Naive thymus-derived CD8-positive, alpha-beta T cell (primary cell): ENCODE measurements around the gene MAP2K3. TPM values are rescaled to one million over a fixed set of nuclear protein-coding genes. Genes with fewer than 3 reads are reported as not detected.
"Not testable (repeated sequence)": the region's sequence is repeated elsewhere in the genome, so short reads cannot be mapped to it uniquely, and the experiment has no call there.

Experiments used
- ATAC-seq, 2 donors: fragments of 150-1000 bp; cut with Tn5 transposase in 1 of 2; sonication (Bioruptor Pico), chemical (Tn5 transposase) in 1 of 2; 1 replicate in 1 of 2; 2 replicates in 1 of 2; pipeline ENCODE4 v1.10.0; 2021; ENCODE audit warnings: mild to moderate bottlenecking in 2 of 2, moderate library complexity in 2 of 2
- POLR2A ChIA-PET: fragments of 350-600 bp; sonication (Branson Sonifier 250); formaldehyde crosslinking; loops from one replicate; lab custom pipeline; 2021; ENCODE audit warnings: antibody characterized with exemption; lab: Charles Lee
- DNase-seq, 10 donors: peaks; one replicate each; pipeline versions ENCODE4 v3.0.0 to v3.0.0-alpha.2; 2020 to 2022
- H3K27ac Mint-ChIP-seq, 10 donors: one replicate each; pipeline ENCODE4 v1.8.0; 2020 to 2022; ENCODE audit warnings: mild to moderate bottlenecking in 10 of 10, mixed read lengths in 10 of 10, moderate library complexity in 4 of 10, inconsistent platforms in 1 of 10
- H3K27me3 Mint-ChIP-seq, 5 donors: one replicate each; pipeline ENCODE4 v1.8.0; 2021 to 2022; ENCODE audit warnings: mixed read lengths in 5 of 5
- H3K36me3 Mint-ChIP-seq, 3 donors: one replicate each; pipeline ENCODE4 v1.8.0; 2020 to 2022; ENCODE audit warnings: mixed read lengths in 3 of 3, mild to moderate bottlenecking in 2 of 3, inconsistent platforms in 1 of 3
- H3K4me1 Mint-ChIP-seq, 4 donors: one replicate each; pipeline ENCODE4 v1.8.0; 2021 to 2022; ENCODE audit warnings: mixed read lengths in 4 of 4
- H3K4me3 Mint-ChIP-seq, 10 donors: one replicate each; pipeline ENCODE4 v1.8.0; 2020 to 2022; ENCODE audit warnings: mild to moderate bottlenecking in 10 of 10, mixed read lengths in 10 of 10, moderate library complexity in 6 of 10, inconsistent platforms in 1 of 10
- H3K9me3 Mint-ChIP-seq, 9 donors: one replicate each; pipeline ENCODE4 v1.8.0; 2020 to 2022; ENCODE audit warnings: mixed read lengths in 9 of 9, mild to moderate bottlenecking in 3 of 9, inconsistent platforms in 1 of 9, moderate library complexity in 1 of 9
- polyA plus RNA-seq, 3 donors: library from polyadenylated mRNA; unstranded; fragments of 300-500 nt; fragmentation: Illumina TruSeq; gene quantifications; one replicate each; pipeline ENCODE4 v1.2.3, GENCODE V29; 2021
- total RNA-seq, 8 experiments: library from RNA in 2 of 8; stranded (reverse) in 2 of 8; gene quantifications; one replicate each; pipeline ENCODE4 v1.2.3 and lab custom pipeline; 2021 to 2026

Gene MAP2K3
- total and polyA plus RNA-seq, 5 experiments from 2014 or later = 39.4 to 69.4 (median 49.0) TPM

- Mint-ChIP-seq H3K27ac (peak overlapping the region in 2 of 10 donors; percentile 41 to 53), H3K9me3 (peaks cover 0 to 30% (median 0%) of the 10 kb centered on the region in 9 donors), H3K27me3 (no peaks in the 10 kb centered on the region), H3K36me3 (peaks cover 0 to 65% (median 6%) of the 10 kb centered on the region in 3 donors), H3K4me3 (no peak overlapping the region), H3K4me1 (peaks cover 0 to 4% (median 0%) of the 10 kb centered on the region in 4 donors)
- POLR2A ChIA-PET = no interaction called here
- DNase-seq (peak in 1 of 10 donors; percentile 52), ATAC-seq (no peak)
Measured at GRCh38 chr17:21302711-21303425, 18.4 kb downstream of the MAP2K3 start.

- H3K27ac Mint-ChIP-seq = no peak overlapping the region
- no peaks in the 10 kb centered on the region for H3K27me3 Mint-ChIP-seq
- DNase-seq (peak in 1 of 10 donors; percentile 61), ATAC-seq (no peak)
- no peak overlapping the region for H3K4me3 Mint-ChIP-seq
- POLR2A ChIA-PET = no interaction called here
- H3K4me1 Mint-ChIP-seq = peaks cover 0 to 2% (median 0%) of the 10 kb centered on the region in 4 donors
- peaks cover 0 to 70% (median 10%) of the 10 kb centered on the region in 3 donors for H3K36me3 Mint-ChIP-seq
- peaks cover 0 to 29% (median under 1%) of the 10 kb centered on the region in 9 donors for H3K9me3 Mint-ChIP-seq
Measured at GRCh38 chr17:21303441-21304065, 19.0 kb downstream of the MAP2K3 start.

DNA sequence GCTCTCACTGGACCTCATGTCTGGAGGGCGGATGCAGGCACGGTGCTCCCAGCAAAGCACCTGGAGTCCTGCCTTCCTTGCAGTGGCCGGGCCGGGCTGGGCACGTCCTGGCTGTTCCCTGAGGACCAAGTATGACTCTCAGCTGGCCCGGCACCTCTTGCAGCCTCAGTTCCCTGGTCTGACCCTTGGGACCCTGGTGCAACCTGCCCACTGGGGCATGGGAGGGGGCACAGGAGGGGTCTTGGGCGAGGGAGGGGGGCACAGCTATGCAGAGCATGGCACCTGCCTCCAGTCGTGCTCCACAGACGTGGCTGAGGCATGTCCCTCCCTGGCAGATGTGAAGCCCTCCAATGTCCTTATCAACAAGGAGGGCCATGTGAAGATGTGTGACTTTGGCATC is 19.6 kb downstream of the MAP2K3 start:
- Mint-ChIP-seq H3K4me1 (no peaks in the 10 kb centered on the region), H3K27me3 (no peaks in the 10 kb centered on the region), H3K4me3 (no peak overlapping the region), H3K36me3 (peaks cover 5 to 70% (median 16%) of the 10 kb centered on the region in 3 donors), H3K27ac (no peak overlapping the region), H3K9me3 (peaks cover 0 to 29% (median 3%) of the 10 kb centered on the region in 9 donors)
- ATAC-seq (no peak), DNase-seq (peak in 1 of 10 donors; percentile 59)
- POLR2A ChIA-PET = no interaction called here

DNA sequence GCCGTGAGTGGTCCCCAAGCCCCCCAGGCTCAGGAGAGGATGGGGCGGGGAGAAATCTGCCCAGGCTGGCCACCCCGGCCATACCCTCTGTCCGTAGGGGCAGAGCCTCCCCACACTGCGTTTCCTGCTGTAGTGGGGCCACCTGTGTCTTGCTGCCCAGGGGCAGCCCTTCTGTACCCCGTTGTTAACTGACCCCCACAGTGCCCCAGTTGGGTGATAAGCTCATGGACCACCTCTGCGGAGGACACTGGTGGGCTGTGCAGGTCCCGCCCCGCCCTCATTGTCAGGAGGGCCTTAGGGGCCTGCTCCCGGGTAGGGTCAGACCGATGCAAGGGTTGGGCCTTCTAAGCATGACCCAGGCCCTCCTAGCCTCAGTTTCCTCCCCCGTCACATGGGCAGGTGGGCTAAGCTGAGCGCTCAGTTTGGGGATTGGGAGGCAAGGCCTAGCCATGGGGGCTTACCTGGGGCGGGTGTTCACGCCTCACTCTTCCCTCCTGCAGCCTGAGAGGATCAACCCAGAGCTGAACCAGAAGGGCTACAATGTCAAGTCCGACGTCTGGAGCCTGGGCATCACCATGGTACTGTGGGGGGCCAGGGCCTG is 20.1 kb downstream of the MAP2K3 start:
- H3K27me3 Mint-ChIP-seq, H3K4me1 Mint-ChIP-seq, POLR2A ChIA-PET, H3K27ac Mint-ChIP-seq, ATAC-seq, H3K4me3 Mint-ChIP-seq: not testable (repeated sequence)
- H3K9me3 Mint-ChIP-seq = peaks cover 0 to 30% (median 3%) of the 10 kb centered on the region in 9 donors
- H3K36me3 Mint-ChIP-seq = peaks cover 5 to 68% (median 17%) of the 10 kb centered on the region in 3 donors
- peak in 1 of 10 donors; percentile 64 for DNase-seq

DNA sequence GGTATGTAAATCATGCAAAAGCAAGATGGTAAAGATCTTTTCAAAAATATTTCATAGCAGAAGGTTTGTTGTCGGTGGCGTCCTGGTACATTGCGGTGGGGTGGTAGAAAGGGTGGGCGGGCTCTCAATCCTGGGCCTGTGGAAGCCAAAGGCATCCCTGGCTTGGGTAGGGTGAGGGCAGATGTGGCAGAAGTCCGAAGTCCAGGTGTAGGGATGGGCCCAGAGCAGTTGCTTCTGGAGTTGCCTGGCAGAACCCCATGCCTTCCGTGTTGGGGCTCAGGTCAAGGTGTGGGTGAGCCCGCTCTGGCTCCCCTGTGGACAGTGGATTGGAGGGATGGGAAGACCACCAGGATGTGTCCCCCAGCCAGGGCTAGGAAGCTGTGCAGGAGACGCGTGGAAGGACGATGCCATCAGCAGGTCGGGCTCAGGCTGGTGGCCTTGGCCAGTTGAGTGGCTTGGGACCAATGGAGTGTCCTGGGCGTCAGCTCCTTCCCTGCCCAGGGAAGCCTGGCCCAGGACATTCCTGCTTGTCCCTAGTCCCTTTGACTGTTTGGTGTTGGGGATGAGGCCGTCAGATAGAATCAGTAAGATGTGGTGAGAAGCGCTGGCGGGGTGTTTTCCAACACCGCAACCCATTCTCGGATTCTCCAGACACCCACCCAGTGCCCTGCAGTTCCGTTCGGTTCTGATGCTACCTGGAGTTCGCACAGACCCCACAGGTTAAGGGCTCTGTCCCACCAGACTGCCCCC is 21.1 kb downstream of the MAP2K3 start:
- peak in 1 of 10 donors; percentile 55 for DNase-seq
- H3K27me3 Mint-ChIP-seq, POLR2A ChIA-PET, ATAC-seq, H3K4me3 Mint-ChIP-seq, H3K4me1 Mint-ChIP-seq: not testable (repeated sequence)
- peaks cover 5 to 68% (median 15%) of the 10 kb centered on the region in 3 donors for H3K36me3 Mint-ChIP-seq
- H3K9me3 Mint-ChIP-seq = peaks cover 0 to 30% (median 3%) of the 10 kb centered on the region in 9 donors
- H3K27ac Mint-ChIP-seq = peak overlapping the region in 2 of 10 donors; percentile 48 to 56

DNA sequence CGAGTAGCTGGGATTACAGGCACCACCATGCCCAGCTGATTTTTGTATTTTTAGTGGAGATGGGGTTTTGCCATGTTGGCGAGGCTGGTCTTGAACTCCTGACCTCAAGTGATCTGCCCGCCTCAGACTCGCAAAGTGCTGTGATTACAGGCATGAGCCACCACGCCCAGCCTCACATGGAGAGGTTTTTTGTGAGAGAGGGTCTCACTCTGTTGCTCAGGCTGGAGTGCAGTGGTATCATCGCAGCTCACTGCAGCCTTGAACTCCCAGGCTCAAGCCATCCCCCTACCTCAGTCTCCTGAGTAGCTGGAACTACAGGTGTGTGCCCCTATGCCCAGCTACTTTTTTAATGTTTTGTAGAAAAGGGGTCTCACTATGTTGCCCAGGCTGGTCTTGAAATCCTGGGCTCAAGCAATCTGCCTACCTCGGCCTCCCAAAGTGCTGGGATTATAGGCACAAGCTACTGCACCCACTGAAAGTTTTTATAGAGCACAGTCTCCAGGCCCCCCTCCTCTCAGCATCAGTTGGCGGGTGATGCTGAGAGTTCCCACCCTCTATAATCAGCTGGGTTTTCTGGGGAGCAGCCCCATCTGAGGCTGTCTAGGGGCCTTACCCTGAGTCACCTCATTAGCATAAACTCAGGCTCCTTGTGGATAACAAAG is 22.2 kb downstream of the MAP2K3 start:
- not testable (repeated sequence) for H3K4me1 Mint-ChIP-seq, DNase-seq
- H3K36me3 Mint-ChIP-seq = peaks cover 5 to 61% (median 15%) of the 10 kb centered on the region in 3 donors

DNA sequence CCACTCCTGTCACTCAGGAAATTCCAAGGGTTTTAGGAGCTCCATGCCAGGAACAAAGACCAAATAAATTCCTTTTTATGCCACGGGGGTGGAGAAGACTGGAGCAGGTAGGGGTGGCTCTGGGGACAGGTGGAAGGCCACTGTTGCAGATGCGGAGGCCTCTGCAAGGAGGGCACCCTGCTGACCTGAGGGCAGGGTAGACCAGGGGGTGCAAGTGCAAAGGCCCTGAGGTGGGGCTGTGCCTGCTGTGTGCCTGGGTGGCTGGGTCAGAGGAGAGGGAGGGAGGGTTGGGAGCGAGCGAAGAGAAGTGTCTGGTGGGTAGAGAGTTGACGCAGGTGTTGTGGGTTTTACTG is 22.7 kb downstream of the MAP2K3 start:
- H3K4me1 Mint-ChIP-seq, POLR2A ChIA-PET, H3K27me3 Mint-ChIP-seq, H3K27ac Mint-ChIP-seq, ATAC-seq: not testable (repeated sequence)
- Mint-ChIP-seq H3K4me3 (peak overlapping the region in 1 of 10 donors; percentile 4), H3K9me3 (peaks cover 0 to 25% (median 0%) of the 10 kb centered on the region in 9 donors), H3K36me3 (peaks cover 5 to 58% (median 15%) of the 10 kb centered on the region in 3 donors)
- peak in 1 of 10 donors; percentile 48 for DNase-seq

More for the DNA sequence above, 22.2 kb downstream of the MAP2K3 start:
- ATAC-seq, H3K27me3 Mint-ChIP-seq, POLR2A ChIA-PET, H3K27ac Mint-ChIP-seq: not testable (repeated sequence)
- H3K9me3 Mint-ChIP-seq = peaks cover 0 to 27% (median 0%) of the 10 kb centered on the region in 9 donors
- peak overlapping the region in 1 of 10 donors; percentile 4 for H3K4me3 Mint-ChIP-seq

DNA sequence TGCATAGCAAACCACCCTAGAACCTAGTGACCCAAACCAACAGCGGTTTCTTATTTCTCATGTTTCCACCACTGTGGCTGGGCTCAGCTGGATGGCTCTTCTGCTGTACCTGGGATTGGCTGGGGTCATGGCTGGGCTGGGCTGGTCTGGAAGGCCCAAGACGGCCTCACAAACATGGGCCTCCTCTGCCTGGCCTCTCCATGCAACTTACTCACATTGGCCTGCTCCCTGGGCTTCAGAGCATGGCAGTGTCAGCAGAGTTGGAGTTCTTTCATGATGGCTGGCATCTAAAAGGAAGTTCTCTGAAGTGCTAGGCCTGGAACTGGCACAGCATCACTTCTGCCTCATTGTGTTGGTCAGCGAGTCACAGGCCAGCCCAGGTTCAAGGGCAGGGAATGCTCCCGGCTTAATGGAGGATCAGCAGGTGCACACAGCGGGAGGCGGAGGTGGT is 24.4 kb downstream of the MAP2K3 start:
- H3K4me1 Mint-ChIP-seq, POLR2A ChIA-PET, H3K27me3 Mint-ChIP-seq, ATAC-seq, H3K4me3 Mint-ChIP-seq, H3K27ac Mint-ChIP-seq: not testable (repeated sequence)
- H3K36me3 Mint-ChIP-seq = peaks cover 5 to 53% (median 13%) of the 10 kb centered on the region in 3 donors
- DNase-seq = peak in 1 of 10 donors; percentile 54
- peaks cover 0 to 12% (median 0%) of the 10 kb centered on the region in 9 donors for H3K9me3 Mint-ChIP-seq

- H3K27ac Mint-ChIP-seq = peak overlapping the region in 2 of 10 donors; percentile 47 to 94
- H3K27me3 Mint-ChIP-seq, H3K4me1 Mint-ChIP-seq, H3K4me3 Mint-ChIP-seq, ATAC-seq, POLR2A ChIA-PET: not testable (repeated sequence)
- H3K9me3 Mint-ChIP-seq = peaks cover 0 to 11% (median 0%) of the 10 kb centered on the region in 9 donors
- DNase-seq = peak in 1 of 10 donors; percentile 13
- H3K36me3 Mint-ChIP-seq = peaks cover 5 to 56% (median 13%) of the 10 kb centered on the region in 3 donors
Measured at GRCh38 chr17:21310061-21310765, 25.7 kb downstream of the MAP2K3 start.

- DNase-seq = peak in 1 of 10 donors; percentile 53
- ATAC-seq, H3K27me3 Mint-ChIP-seq, H3K4me3 Mint-ChIP-seq, H3K9me3 Mint-ChIP-seq, POLR2A ChIA-PET, H3K4me1 Mint-ChIP-seq: not testable (repeated sequence)
- Mint-ChIP-seq H3K36me3 (peaks cover 5 to 53% (median 13%) of the 10 kb centered on the region in 3 donors), H3K27ac (peak overlapping the region in 2 of 10 donors; percentile 56 to 94)
Measured at GRCh38 chr17:21310766-21311602, 26.5 kb downstream of the MAP2K3 start.

GRCh38 chr17:21313320-21313719 is 28.8 kb downstream of the MAP2K3 start:
- Mint-ChIP-seq H3K4me1 (peaks cover 0 to 10% (median 0%) of the 10 kb centered on the region in 4 donors), H3K27me3 (no peaks in the 10 kb centered on the region), H3K9me3 (peaks cover 0 to 6% (median 0%) of the 10 kb centered on the region in 9 donors), H3K4me3 (no peak overlapping the region), H3K27ac (no peak overlapping the region), H3K36me3 (peaks cover 5 to 38% (median 10%) of the 10 kb centered on the region in 3 donors)
- POLR2A ChIA-PET = no interaction called here
- peak in 1 of 10 donors; percentile 9 for DNase-seq
- ATAC-seq = no peak
